ENCODE measurements around the gene TMEM179.

GRCh38 chr14:104650981-104651875, 46.7 kb upstream of the TMEM179 start:
- TF ChIP-seq CTCF (IDR thresholded peaks at IDR 0.05) = no peak
- TF ChIP-seq POLR2A (IDR thresholded peaks at IDR 0.05) = no peak
- TF ChIP-seq POLR2AphosphoS5 (IDR thresholded peaks at IDR 0.05) = no peak
